Right kidney (tissue), 1 donor: Measurements from ENCODE around the gene EBP.
"Not testable (repeated sequence)": the region's sequence is repeated elsewhere in the genome, so short reads cannot be mapped to it uniquely, and the experiment has no call there.

ENCODE experiments used
- DNase-seq: peaks from one replicate; pipeline ENCODE4 v3.0.0-alpha.2; 2016

Gene EBP

DNA sequence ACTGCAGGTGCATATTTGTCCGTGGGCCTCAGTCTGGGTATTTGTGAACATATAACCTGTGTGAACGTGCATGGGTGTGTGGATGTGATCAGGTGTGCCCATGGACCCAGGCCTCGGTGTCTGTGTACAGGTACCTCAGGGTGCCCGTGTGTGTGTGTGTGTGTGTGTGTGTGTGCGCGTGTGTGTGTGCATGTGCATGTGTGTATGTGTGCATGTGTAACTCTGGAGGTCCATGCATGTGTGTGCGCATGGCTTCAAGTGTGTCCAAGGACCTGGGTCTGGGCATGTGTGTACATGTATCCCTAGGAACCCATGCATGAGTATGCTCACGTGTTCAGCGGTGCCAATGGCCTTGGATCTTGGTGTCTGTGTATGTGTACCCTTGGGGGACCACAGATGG, 29.8 kb upstream of the EBP start:
- DNase-seq = no peak

DNA sequence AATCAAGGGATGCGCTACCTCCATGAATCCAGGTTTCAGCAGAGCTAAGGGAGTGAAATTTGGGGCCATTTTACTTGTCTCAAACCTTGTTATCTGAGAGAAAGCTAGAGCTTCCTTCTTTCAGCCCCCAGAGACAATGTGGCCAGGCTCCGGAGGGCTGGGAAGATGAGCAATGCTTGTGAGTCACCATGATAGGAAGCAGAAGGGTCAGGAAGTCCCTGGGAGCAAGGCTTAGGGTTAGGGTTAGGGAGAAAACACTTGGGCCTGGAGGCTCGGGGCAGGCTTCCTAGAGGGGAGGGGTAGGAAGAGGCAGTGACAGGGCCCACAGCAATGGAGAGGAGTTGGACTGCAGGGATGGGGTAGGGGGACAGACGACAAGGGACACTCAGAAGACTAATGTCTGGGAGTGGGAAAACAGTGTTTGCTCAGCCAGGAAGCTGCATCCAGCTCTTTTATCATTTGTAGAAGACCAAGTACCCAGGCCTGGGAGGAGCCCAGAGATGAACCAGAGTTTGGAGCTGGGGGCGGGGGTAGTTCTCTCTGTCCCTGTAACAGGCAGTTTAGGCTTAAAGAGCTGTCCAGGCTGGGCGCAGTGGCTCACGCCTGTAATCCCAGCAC, 29.2 kb upstream of the EBP start:
- DNase-seq = no peak

DNA sequence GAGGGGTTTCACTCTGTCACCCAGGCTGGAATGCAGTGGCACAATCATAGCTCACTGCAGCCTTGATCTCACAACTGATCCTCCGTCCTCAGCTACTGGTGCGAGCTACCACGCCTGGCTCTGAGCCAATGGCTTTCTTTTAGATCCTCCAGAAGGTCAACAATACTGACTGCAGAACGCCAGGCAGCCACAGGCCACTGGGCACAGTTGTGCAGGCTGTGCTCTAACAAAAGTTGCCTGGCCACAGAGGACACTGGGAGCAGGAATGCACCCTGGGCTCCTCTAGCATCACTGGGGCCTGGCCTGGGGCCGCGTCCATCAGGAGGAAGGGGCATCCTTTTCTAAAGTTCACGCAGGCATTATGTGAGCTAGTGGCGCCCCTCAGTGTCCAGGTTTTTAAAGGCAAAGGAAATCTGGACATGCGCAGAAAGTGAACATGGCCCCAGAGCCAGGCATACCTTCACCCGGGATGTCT, 27.7 kb upstream of the EBP start:
- no peak for DNase-seq

DNA sequence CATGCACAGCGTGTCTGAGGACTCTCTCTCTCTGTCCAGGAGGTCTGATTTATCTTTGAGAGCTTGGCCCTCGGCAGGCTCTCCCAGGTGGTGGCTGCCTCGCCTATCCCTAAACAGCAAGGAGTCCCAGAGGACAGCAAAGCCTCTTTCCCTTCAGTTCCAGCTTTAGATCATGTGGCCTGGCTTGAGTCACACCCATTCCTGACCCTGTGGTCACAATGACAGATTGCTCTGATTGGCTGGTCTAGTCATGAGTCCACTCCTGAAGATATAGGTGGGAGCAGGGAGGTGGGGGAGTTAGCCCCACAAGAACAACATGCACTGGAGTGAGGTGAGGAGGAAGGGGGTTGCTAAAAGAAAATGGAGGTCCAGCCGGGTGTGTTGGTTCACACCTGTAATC, 24.9 kb upstream of the EBP start:
- no peak for DNase-seq

DNA sequence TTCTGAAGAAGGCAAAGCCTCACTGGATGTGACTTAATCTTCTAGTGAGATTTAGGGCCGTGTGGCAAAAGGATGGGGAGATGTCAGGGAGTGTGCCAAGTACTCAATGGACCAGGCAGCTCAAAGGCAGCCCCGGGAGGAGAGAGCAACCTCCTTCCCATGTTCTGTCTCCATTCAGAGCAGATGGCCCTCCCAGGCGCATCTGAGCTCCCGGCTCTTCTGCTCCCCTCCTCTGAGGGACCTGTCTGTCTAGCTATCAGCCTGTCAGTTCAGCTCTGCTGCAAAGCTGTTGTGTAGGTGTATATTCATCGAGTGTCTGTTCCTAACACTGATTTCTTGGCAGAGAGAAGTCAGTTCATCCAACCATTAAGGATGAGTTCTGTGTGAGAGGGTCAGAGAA, 23.7 kb upstream of the EBP start:
- no peak for DNase-seq

DNA sequence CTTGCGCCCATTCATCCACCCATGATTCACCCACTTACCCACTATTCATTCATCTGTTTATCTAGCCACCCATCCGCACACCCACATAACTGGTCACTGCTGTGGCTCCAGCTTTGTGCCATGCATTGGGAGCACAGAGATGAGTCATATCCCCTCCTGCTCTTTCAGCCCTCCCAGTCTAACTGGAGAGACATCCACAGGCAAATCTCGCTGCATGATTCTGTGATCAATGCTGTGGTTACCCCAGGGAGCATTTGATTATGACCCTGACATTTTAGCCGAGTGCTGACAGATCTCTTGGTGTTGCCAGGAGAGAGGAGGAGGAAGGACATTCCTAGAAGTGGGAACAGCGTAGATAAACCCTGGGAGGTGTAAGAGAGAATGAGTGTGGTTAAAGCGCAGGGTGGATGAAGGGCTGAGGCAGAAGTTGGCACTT, 23.2 kb upstream of the EBP start:
- no peak for DNase-seq

DNA sequence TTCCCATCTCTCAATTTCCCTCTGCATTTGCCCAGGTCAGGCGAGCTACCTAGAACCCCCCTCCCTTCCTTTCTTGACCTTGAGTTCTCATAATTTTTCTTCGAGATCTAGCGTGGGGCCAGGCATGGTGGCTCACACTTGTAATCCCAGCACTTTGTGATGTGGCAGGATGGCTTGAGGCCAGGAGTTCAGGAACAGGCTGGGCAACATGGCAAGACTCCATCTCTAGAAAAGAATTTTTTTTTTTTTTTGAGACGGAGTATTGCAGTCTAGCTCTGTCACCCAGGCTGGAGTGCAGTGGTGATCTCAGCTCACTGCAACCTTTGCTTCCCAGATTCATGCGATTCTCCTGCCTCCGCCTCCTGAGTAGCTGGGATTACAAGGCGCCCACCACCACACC, 17.3 kb upstream of the EBP start:
- no peak for DNase-seq

DNA sequence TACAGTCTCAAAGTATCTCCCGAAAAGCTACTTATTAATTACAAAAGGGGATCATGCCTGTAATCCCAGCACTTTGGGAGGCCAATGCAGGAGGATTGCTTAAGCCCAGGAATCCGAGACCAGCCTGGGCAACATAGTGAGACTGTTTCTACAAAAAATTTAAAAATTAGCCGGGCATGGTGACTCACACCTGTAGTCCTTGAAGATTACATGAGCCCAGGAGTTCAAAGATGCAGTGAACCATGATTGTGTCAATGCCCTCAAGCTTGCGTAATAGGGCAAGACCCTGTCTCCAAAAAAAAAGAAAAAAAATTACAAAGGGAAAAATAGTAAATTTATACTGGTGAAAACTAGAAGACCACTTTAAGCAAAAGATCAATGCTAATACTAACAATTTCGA, 16.1 kb upstream of the EBP start:
- no peak for DNase-seq

DNA sequence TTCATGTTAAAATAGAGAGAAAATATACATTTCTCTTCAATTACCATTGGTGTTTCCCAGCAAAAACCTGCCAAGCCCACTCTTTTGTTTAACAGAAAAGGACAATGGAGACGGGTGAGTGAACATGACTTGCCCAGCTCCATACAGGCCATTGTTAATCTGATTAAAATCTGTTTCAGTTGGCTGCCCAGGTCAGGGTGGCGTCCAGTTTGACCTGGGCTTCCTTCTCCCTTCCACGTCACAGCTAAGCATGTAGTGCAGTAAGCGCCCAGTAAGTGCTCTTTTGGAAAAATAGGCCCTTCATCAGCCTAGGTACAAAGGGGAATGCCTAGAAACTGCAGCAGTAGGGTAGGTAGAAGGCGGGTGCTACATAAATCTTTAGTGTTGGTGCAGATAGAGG, 14.4 kb upstream of the EBP start:
- DNase-seq = no peak

DNA sequence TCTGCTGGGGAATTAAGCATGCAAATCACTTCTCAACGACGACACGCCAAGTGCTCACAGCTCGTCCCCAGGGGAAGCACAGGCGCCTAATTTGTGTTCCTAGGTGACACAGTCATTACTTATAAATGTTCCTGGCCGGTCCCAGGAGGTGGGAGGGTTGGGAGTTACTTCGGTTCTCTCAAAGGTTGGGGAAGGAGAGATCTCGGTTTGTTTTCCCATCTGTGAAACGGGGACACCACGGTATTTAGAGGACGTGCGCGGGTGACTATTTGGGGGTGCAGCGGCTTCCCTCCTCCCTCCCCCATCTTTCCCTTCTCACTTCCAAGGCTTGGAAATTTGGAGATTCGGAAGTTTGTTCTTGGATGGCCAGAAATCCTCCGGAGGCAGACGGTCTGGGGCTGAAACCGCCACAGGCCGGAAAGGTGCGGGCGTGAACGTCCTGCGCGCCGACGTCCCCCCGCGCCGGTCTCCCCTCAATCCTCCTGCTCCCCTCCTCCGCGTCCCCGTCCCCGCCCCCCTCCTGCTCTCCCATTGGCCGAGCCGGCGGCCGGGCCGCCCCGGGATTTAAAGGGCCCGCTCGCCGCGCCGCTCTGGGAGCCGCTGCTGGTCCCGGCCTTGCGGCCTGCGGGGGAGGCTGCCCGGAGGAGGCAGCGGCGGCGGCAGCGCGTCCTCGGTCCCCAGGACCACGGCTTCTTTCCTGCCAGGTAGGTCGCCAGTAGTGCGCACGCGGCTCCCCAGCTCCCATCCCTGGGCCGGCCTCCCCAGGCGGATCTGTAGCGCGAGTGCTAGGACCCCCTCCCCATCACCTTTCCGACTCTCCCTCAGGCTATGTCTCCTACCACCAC, 13.0 kb upstream of the EBP start, which contains the start of gene PORCN:
PORCN (plus strand) TSS at position 593 of the 845 bp plus-strand sequence. CDS start 829 bp downstream, outside the sequence.
- DNase-seq = peak; percentile 70

DNA sequence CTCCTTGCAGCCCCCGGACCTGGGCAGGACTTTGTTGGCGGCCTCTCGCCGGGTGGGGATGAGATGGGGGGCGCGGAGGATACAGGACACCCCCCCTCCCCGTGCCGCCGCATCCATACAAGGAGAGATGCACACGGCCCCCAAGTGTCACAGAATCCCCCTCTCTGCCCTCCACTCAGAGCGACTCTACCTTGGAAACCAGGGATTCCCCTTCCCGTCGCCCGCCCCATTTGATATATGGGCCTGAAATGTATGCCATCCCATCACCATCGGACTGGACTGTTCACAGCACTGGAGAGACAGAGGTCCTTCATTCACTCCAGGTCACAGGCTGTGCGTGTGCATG, 12.4 kb upstream of the EBP start:
- no peak for DNase-seq

DNA sequence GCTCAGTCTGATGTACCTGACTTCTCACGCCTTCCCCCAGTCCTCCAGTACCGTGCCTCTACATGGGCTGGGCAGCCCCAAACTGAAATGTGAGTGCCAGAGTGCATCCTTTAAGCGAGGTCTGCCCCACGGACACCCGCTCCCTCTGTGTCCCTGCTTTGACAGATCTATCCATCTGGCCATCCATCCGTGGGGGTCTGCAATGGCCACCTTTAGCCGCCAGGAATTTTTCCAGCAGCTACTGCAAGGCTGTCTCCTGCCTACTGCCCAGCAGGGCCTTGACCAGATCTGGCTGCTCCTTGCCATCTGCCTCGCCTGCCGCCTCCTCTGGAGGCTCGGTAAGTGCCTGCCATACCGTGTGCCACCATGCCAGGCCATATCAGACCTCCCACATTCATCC, 12.0 kb upstream of the EBP start:
- no peak for DNase-seq

DNA sequence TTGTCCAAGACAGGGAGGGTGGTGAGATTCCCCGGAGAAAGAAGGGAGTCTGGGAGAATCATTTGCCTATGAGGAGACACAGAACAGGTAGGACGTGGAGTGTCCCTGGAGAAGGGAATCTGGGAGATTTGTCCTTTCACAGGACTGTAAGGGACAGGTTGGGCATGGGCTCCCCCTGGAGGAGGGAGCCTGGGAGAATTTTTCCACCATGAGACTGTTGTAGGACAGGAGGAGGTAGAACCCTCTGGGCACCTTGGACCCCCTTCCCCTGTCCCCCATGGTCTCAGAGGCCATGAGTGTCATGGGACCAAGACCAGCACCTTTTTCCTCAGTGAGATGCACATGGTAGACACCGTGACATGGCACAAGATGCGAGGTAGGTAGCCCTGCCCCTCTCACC, 10.0 kb upstream of the EBP start:
- no peak for DNase-seq

DNA sequence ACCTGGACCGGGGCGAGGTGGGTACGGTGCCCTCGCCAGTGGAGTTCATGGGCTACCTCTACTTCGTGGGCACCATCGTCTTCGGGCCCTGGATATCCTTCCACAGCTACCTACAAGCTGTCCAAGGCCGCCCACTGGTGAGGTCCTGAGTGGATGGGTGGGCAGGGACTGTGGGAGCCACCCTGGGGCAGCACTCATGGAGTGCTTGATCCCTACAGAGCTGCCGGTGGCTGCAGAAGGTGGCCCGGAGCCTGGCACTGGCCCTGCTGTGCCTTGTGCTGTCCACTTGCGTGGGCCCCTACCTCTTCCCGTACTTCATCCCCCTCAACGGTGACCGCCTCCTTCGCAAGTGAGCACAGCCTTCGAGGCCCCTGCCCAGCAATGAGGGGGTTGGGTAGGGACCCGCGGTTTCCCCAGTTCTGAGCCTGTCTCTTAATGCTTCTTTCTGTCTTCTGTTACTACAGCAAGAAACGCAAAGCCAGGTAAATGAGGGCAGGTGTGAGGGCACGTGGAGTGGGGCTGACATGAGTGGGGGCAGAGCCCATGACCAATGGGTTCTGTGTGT, 9.2 kb upstream of the EBP start:
- no peak for DNase-seq

DNA sequence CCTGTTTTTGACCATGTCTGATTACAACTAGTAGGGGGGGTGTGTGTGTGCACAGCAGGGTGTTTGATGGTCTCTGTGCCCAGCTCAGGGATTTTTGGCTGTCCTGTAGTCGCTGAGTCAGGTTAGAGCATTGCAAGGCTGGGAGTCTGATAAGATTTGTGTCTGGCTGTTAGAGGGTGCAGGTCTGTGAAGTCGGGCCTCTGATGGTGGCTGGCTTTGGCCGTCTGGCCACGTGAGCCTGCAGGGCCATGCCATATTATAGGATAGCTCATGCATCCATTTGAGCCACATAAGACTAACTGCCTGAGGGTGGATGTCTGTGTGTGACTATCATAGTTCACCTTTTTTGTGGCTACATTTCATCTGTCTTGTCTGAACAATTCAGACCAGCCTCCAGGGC, 7.9 kb upstream of the EBP start:
- DNase-seq = no peak

DNA sequence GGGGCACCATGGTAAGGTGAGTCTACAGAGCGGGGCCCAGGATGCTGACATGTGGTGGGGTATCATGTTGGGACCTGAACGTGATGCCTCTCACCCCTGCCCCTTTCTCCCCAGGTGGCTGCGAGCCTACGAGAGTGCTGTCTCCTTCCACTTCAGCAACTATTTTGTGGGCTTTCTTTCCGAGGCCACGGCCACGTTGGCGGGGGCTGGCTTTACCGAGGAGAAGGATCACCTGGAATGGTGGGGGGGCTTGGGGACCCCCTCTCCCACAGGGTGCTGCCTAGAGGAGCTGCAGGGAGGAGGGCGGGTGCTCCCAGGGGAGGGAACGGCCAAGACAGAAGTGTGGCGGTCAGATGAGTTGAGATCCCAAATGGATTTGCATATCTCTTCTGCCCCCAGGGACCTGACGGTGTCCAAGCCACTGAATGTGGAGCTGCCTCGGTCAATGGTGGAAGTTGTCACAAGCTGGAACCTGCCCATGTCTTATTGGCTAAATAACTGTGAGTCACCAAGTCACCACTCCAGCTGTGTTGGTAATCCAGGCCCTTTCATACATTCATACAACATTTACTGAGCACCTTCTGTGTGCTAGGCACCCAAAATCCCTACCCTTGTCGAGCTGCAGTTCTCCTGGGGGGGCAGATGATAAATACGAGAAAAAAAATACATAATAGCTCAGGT, 7.3 kb upstream of the EBP start:
- no peak for DNase-seq

DNA sequence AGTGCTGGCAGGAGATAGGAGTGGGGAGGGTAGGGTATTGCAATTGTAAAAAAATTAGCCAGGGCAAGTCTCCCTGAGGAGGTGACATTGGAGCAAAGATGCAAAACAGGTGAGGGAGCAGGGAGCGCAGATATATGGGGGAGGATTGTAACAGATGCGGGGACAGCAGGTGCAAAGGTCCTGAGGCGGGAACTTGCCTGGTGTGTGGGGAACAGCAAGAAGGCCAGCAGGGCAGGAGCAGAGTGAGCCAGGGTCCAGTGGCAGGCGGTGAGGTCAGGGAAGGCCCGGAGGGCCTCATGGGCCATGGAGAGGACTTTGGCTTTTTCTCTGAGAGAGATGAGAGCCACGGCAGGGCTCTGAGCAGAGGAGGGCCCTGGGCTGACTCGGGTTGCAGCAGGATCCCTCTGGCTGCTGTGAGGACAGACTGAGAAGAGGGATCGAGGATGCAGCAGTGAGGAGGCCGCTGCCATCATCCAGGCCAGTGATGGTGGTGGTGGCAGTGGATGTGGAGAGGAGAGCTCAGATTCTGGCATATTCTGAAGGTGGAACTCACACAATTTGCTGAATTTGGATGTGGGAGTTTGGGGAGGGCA, 6.6 kb upstream of the EBP start:
- no peak for DNase-seq

DNA sequence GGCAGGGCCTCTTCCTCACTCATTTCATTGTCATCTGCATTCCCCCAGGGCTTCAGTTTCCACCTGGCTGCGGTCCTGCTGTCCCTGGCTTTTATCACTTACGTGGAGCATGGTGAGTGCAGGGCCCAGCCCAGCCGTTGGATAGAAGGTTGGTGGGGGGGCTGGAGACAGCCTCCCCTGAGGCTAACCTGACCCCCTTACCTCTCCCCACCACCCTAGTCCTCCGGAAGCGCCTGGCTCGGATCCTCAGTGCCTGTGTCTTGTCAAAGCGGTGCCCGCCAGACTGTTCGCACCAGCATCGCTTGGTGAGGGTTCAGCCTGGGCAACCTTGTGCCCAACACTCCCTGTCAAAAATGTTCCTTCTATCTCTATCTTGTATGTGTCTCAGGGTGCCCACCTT, 5.8 kb upstream of the EBP start:
- DNase-seq = no peak

DNA sequence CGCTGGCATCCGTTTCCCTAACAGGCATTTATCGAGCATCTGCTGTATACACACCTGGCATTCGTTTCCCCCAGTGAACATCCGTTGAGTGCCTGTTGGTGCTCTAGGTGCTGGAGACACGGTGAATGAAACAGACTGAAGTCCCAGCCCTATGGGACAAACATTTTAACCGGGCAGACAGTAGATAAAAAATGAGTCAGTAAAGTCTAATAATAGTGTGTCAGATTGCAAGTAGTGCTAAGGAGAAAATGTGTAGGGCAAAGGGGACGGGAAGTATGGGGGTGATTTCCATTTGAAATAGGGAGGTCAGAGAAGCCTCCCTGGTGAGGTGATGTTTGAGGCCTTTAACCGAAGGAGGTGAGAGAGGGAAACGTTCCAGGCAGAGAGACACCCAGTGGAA, 5.3 kb upstream of the EBP start:
- no peak for DNase-seq

DNA sequence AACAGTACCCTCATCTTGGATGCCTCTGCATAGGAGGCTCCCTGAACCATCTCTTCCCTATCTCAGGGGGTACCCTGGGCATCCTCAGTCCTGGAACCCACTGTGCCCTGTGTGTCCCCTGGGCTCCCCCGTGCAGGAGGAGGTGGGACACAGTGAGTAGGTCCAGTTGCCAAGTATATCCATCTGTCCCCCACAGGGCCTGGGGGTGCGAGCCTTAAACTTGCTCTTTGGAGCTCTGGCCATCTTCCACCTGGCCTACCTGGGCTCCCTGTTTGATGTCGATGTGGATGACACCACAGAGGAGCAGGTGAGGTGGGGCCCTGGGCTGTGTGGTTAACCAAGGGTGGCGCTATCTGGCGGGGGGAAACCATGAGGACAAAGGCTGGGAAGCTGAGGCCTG, 4.6 kb upstream of the EBP start:
- DNase-seq = no peak

DNA sequence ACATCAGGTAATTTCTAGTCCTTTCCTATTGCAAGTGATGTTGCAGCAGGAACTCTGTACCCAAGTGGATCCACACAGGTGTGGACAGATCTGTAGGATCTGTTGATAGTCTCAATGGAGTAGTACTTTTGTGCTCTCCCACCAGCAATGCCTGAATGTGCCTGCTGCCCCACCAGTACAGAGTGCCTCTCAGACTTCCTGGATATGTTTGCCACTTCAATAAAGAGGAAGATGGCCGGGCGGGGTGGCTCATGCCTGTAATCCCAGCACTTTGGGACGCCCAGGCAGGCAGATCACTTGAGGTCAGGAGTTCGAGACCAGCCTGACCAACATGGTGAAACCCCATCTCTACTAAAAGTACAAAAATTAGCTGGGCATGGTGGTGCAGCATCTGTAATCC, 2.1 kb upstream of the EBP start:
- DNase-seq = not testable (repeated sequence)

DNA sequence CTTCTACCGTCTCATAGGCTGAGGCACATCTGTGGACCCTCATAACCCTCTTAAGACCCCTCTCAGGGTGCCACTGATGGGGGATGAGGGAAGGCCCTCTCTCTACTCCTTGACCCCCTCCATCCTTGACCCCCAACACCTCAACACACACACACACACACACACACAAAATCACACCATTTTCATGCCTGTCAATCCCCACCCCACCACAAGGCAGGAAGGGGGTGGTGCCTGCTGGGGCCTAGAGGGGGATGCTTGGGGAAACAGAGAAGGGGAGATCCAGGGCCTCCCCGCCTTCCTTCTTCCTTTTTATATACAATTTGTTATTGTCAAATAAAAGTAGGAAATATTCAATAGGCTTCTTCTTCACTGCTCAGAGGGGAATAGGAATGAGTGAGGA, 1.2 kb upstream of the EBP start:
- DNase-seq = no peak

DNA sequence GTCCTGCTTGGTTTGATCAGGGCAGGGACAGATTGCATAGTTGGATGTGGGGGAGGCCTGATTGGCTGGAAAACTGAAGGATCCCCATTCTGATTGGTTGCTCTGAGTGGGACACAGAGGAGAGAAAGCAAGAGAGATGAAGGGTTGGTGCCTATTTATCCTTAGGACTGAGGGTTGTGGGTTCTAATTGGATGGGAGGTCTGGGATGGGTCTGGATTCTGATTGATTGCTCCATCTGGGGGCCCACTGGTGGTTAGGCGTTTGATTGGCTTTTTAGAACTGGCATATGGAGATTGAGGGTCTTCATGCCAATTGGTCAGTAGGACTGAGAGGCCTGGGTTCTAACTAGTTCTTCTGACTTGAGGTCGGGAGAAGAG, 644 bp upstream of the EBP start:
- DNase-seq = no peak
